ENCODE data around the gene FGF22.

Gene FGF22

DNA sequence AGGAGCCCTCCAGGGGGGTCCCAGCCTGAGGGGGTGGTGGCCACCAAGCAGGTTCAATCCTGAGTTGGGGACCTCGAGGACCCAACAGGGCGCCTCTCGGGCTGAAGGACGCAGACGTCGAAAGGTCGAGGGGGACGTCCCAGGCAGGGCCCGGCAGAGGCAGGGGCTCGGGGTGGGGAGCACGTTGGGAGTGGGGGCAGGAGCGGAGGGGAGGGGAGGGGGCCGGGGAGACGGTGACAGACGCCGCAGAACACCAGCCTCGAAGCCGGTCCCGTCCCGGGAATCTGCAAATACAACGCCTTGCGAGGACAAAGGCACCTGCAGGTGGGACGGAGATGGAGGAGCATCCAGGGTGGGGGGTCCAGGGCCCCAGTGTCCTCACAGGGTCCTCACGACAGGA, 4.1 kb downstream of the FGF22 start:
- TF ChIP-seq POLR2A (IDR thresholded peaks at IDR 0.05; ENCODE audit: extremely low read depth, insufficient read length) (no peak), MYC (IDR thresholded peaks at IDR 0.05; ENCODE audit: low read depth, low read length) (no peak)
- TF ChIP-seq, protein P1, sequence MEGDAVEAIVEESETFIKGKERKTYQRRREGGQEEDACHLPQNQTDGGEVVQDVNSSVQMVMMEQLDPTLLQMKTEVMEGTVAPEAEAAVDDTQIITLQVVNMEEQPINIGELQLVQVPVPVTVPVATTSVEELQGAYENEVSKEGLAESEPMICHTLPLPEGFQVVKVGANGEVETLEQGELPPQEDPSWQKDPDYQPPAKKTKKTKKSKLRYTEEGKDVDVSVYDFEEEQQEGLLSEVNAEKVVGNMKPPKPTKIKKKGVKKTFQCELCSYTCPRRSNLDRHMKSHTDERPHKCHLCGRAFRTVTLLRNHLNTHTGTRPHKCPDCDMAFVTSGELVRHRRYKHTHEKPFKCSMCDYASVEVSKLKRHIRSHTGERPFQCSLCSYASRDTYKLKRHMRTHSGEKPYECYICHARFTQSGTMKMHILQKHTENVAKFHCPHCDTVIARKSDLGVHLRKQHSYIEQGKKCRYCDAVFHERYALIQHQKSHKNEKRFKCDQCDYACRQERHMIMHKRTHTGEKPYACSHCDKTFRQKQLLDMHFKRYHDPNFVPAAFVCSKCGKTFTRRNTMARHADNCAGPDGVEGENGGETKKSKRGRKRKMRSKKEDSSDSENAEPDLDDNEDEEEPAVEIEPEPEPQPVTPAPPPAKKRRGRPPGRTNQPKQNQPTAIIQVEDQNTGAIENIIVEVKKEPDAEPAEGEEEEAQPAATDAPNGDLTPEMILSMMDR (IDR thresholded peaks at IDR 0.05; ENCODE audit: low read depth, low read length) = no peak
- TF ChIP-seq, protein P2, sequence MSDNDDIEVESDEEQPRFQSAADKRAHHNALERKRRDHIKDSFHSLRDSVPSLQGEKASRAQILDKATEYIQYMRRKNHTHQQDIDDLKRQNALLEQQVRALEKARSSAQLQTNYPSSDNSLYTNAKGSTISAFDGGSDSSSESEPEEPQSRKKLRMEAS (IDR thresholded peaks at IDR 0.05; ENCODE audit: low read depth, low read length) = no peak
- no peak for DNase-seq (ENCODE audit: low read depth)
- no peak overlapping the region for H3K4me3 ChIP-seq (ENCODE audit: low read depth, low read length)

DNA sequence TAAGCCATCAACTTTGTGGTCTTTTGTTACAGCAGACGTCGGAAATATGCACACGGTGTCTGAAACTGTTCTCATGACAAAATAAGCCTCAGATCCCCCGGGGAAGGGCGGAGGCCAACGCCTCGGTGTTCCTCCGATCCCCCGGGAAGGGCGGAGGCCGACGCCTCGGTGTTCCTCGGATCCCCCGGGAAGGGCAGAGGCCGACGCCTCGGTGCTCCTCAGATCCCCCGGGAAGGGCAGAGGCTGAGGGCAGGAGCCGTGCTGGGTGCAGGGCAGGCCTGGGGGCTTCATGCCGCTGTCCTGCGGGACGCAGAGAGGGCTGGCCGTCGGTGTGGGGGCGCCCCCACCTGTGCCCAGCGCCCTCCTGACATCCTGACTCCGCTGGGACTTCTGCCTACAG, 4.7 kb downstream of the FGF22 start:
- no peak overlapping the region for H3K4me3 ChIP-seq (ENCODE audit: low read depth, low read length)
- TF ChIP-seq POLR2A (IDR thresholded peaks at IDR 0.05; ENCODE audit: extremely low read depth, insufficient read length) (no peak), MYC (IDR thresholded peaks at IDR 0.05; ENCODE audit: low read depth, low read length) (no peak)
- TF ChIP-seq, protein P1 (IDR thresholded peaks at IDR 0.05; ENCODE audit: low read depth, low read length) = no peak
- TF ChIP-seq, protein P2 (IDR thresholded peaks at IDR 0.05; ENCODE audit: low read depth, low read length) = no peak
- no peak for DNase-seq (ENCODE audit: low read depth)

DNA sequence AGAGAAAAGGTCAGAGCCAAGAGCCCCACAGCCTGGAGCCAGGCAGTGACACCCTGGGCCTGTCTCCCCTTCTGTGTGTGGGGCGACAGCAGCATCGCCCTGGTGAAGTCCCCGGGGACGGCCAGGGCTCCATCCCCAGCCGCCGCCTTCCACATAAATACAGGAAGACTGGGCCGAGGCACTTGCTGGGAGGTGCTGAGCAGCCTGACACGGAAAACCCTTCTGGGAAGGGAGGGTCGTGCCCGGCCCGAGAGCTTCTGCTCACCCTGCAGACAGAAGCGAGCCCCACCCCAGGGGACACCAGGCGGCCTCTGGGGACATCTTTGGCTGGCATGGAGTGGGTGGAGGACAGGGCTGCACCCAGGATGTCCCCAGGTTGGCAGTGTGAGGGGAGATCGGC, 5.1 kb downstream of the FGF22 start:
- TF ChIP-seq, protein P2 (IDR thresholded peaks at IDR 0.05; ENCODE audit: low read depth, low read length) = no peak
- TF ChIP-seq MYC (IDR thresholded peaks at IDR 0.05; ENCODE audit: low read depth, low read length) = no peak
- TF ChIP-seq, protein P1 (IDR thresholded peaks at IDR 0.05; ENCODE audit: low read depth, low read length) = no peak
- no peak for TF ChIP-seq POLR2A (IDR thresholded peaks at IDR 0.05; ENCODE audit: extremely low read depth, insufficient read length)
- DNase-seq (ENCODE audit: low read depth) = no peak
- H3K4me3 ChIP-seq (ENCODE audit: low read depth, low read length) = no peak overlapping the region

DNA sequence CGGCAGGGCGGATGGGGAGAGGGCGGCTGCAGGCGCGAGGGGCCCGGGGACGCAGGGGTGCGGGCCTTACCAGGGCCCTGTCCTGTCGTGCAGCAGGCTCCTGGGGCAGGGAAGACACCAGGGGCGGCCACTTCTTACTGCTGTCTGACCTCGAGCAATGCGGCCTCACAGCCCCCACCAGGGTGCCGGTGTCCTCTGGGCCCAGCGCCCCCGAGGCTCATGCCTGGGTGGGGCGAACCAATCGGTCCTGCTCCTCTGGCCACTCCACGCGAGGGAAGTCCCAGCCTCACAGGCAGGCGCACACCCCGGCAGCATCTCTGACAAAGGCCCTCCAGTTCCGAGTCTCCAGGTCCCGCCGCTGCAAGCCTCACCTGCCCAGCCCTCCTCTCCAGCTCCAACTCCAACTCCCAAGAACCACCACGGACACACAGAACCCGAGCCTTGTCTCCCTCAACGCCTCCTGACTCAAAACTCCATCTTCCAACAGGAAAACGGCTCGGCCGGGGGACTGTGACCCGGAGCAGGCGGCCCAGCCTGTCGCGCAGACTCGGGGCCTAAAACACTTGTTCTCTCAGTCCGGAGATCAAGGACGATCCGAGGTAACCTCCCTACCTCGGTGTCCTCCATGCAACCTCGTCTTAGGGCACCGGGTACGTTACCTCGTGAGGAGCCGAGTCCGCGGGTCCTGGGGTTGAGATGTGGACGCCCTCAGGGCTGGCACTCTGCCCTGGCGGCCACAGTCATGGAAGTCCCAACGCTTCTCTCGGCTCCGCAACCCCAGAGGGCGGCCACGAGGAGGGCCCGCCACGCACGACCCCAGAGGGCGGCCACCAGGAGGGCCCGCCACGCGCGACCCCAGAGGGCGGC, 6.5 kb downstream of the FGF22 start:
- no peak for DNase-seq (ENCODE audit: low read depth)
- no peak for TF ChIP-seq MYC (IDR thresholded peaks at IDR 0.05; ENCODE audit: low read depth, low read length)
- TF ChIP-seq, protein P2 (IDR thresholded peaks at IDR 0.05; ENCODE audit: low read depth, low read length) = no peak
- TF ChIP-seq POLR2A (IDR thresholded peaks at IDR 0.05; ENCODE audit: extremely low read depth, insufficient read length) = no peak
- no peak overlapping the region for H3K4me3 ChIP-seq (ENCODE audit: low read depth, low read length)

DNA sequence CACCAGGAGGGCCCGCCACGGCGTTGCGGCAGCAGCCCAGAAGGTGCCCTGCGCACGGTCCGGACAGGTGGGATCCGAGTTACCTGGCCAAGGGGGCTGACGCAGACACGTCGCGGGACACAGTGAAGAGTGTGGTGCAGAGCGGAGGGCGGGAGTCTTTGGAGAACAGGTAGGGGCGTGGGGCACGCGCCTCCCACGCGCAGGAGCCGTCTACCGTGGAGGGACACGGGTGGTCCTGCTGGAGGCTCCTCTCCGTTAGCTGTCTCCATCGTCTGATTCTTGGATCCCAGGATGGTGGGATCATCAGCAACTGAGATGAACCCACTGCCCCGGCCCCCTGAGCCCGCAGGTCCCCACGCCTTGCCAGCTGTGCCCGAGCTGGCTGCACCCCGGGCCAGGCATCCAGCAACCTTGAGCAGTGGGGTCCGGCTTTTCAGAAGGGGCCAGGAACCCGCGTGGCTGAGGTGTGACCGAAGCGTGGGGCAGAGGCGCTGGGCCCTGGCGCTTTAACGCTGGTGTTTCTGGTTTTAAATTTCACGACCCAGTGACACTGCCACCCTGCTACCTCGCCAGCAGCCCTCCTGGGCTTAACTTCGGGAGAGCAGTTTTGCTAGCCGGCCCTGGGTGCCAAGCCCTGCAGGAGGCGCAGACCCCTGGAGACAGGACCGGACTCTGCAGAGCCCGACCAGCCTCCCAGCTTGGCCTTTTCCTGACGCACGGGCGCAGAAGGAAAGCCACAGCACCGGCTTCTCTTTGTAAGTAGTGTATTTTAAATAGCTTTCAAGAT, 7.3 kb downstream of the FGF22 start:
- TF ChIP-seq, protein P2 (IDR thresholded peaks at IDR 0.05; ENCODE audit: low read depth, low read length) = no peak
- TF ChIP-seq POLR2A (IDR thresholded peaks at IDR 0.05; ENCODE audit: extremely low read depth, insufficient read length) (no peak), MYC (IDR thresholded peaks at IDR 0.05; ENCODE audit: low read depth, low read length) (no peak)
- TF ChIP-seq, protein P1 (IDR thresholded peaks at IDR 0.05; ENCODE audit: low read depth, low read length) = no peak
- DNase-seq (ENCODE audit: low read depth) = no peak
- no peak overlapping the region for H3K4me3 ChIP-seq (ENCODE audit: low read depth, low read length)

Data from NB4 (cell line).